ENCODE results near the gene MACROD1.

DNA sequence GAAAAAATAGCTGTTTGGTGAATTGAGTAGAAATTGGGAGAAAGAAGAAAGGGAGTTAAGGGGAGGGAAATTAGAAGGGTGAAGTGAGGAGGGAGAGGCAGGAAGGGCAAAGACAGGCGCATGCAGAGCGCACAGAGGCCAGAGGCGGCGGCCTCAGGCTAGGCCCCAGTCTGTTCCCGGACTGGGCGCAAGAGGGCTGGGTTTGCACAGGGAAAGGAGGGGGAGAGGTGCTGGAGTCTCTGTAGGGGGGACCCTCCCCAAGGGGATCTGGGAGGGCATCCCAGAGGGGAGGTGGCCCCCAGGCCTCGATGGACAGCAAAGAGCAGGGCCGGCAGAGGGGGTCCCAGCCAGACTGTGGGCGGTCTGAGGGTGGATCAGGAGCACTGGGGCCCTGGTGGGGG is 131.5 kb downstream of the MACROD1 start:
- TF ChIP-seq, protein P1, sequence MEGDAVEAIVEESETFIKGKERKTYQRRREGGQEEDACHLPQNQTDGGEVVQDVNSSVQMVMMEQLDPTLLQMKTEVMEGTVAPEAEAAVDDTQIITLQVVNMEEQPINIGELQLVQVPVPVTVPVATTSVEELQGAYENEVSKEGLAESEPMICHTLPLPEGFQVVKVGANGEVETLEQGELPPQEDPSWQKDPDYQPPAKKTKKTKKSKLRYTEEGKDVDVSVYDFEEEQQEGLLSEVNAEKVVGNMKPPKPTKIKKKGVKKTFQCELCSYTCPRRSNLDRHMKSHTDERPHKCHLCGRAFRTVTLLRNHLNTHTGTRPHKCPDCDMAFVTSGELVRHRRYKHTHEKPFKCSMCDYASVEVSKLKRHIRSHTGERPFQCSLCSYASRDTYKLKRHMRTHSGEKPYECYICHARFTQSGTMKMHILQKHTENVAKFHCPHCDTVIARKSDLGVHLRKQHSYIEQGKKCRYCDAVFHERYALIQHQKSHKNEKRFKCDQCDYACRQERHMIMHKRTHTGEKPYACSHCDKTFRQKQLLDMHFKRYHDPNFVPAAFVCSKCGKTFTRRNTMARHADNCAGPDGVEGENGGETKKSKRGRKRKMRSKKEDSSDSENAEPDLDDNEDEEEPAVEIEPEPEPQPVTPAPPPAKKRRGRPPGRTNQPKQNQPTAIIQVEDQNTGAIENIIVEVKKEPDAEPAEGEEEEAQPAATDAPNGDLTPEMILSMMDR (IDR thresholded peaks at IDR 0.05), result no peak
- no peak for TF ChIP-seq POLR2A (IDR thresholded peaks at IDR 0.05)
